CD4-positive, alpha-beta T cell (primary cell): Measurements from ENCODE around the gene B3GALNT2. TPM values are rescaled to one million over a fixed set of nuclear protein-coding genes. Genes with fewer than 3 reads are reported as not detected.

Experiments
- ATAC-seq: fragments of 200-7000 bp; cut with Tn5 transposase; one replicate; pipeline ENCODE4 v1.10.0; 2022; ENCODE audit warnings: mild to moderate bottlenecking; ENCODE audit not compliant: poor library complexity
- CTCF ChIA-PET: fragments of 350-600 bp; sonication (Branson Sonifier 250); formaldehyde crosslinking; loops from one replicate; lab custom pipeline; 2021; ENCODE audit warnings: antibody characterized with exemption, inconsistent platforms; lab: Charles Lee
- POLR2A ChIA-PET: fragments of 350-600 bp; sonication (Branson Sonifier 250); formaldehyde crosslinking; loops from one replicate; lab custom pipeline; 2021; ENCODE audit warnings: antibody characterized with exemption, inconsistent platforms; lab: Charles Lee
- DNase-seq, 14 experiments: peaks; one replicate each; pipeline ENCODE4 v3.0.0-alpha.2; 2013 to 2020; ENCODE audit warnings: mixed read lengths in 2 of 14
- H3K27ac ChIP-seq, 2 donors: one replicate each; pipeline versions ENCODE4 v1.5.1 to v1.7.0; 2013; ENCODE audit warnings: low read length in 2 of 2, low read depth in 1 of 2, mild to moderate bottlenecking in 1 of 2
- H3K27me3 ChIP-seq, 2 experiments: 1 replicate in 1 of 2; 2 replicates in 1 of 2; pipeline versions ENCODE4 v1.6.1 to v1.7.0; 2013; ENCODE audit warnings: low read length in 2 of 2, control low read depth in 1 of 2, mild to moderate bottlenecking in 1 of 2, moderate library complexity in 1 of 2; ENCODE audit not compliant: insufficient read depth in 2 of 2, control insufficient read depth in 1 of 2
- H3K36me3 ChIP-seq: one replicate; pipeline ENCODE4 v1.6.1; 2013; ENCODE audit warnings: low read length, control low read depth; ENCODE audit not compliant: insufficient read depth
- H3K4me1 ChIP-seq: one replicate; pipeline ENCODE4 v1.6.1; 2013; ENCODE audit warnings: low read length, control low read depth; ENCODE audit not compliant: insufficient read depth
- H3K4me3 ChIP-seq: one replicate; pipeline ENCODE4 v1.5.1; 2013; ENCODE audit warnings: mild to moderate bottlenecking, low read length, moderate library complexity
- H3K9me3 ChIP-seq, 2 experiments: 1 replicate in 1 of 2; 2 replicates in 1 of 2; pipeline versions ENCODE4 v1.6.1 to v1.7.0; 2013; ENCODE audit warnings: low read length in 2 of 2, mild to moderate bottlenecking in 2 of 2, control low read depth in 1 of 2, moderate library complexity in 1 of 2; ENCODE audit not compliant: control insufficient read depth in 1 of 2, insufficient read depth in 1 of 2
- H3K27ac Mint-ChIP-seq: one replicate; pipeline ENCODE4 v1.8.0; 2020; ENCODE audit warnings: mixed read lengths
- H3K27me3 Mint-ChIP-seq: one replicate; pipeline ENCODE4 v1.8.0; 2021; ENCODE audit warnings: mixed read lengths
- H3K36me3 Mint-ChIP-seq: one replicate; pipeline ENCODE4 v1.8.0; 2021; ENCODE audit warnings: low read depth, mixed read lengths
- H3K4me1 Mint-ChIP-seq: one replicate; pipeline ENCODE4 v1.8.0; 2021; ENCODE audit warnings: low read depth, mixed read lengths
- H3K4me3 Mint-ChIP-seq: one replicate; pipeline ENCODE4 v1.8.0; 2020; ENCODE audit warnings: mild to moderate bottlenecking, mixed read lengths
- H3K9me3 Mint-ChIP-seq: one replicate; pipeline ENCODE4 v1.8.0; 2020; ENCODE audit warnings: mixed read lengths
- CTCF ChIP-seq: fragments of 200-600 bp; IDR thresholded peaks from one replicate; pipeline ENCODE4 v1.8.0; 2022; ENCODE audit warnings: antibody characterized with exemption, mild to moderate bottlenecking
- intact Hi-C, 2 experiments: fragments of 100-400 bp; cut with DNase I in 1 of 2; cut with micrococcal nuclease in 1 of 2; formaldehyde crosslinking; loops; one replicate each; pipeline versions ENCODE4 v1.15.1 to v1.9.0; 2023 to 2025; cut with DNase I, micrococcal nuclease
- total RNA-seq, 174 experiments: library from RNA in 2 of 174; stranded (reverse) in 2 of 174; gene quantifications; one replicate each; pipeline ENCODE4 v1.2.3 and lab custom pipeline; 2021 to 2026

The B3GALNT2 gene
- total RNA-seq, 2 experiments from 2014 or later, result 4.0 to 5.4 TPM

GRCh38 chr1:235434001-235434400 is 70.3 kb downstream of the B3GALNT2 start:
- Histone ChIP-seq H3K36me3 (peaks cover 54% of the 10 kb centered on the region), H3K27me3 (no peaks in the 10 kb centered on the region), H3K4me1 (no peaks in the 10 kb centered on the region), H3K9me3 (no peaks in the 10 kb centered on the region), H3K4me3 (no peak overlapping the region), H3K27ac (no peak overlapping the region)
- no peaks in the 10 kb centered on the region for H3K4me1 Mint-ChIP-seq
- ChIA-PET CTCF (no interaction called here), POLR2A (no interaction called here)
- intact Hi-C loops, result no loop called here
- TF ChIP-seq CTCF, result no peak
- no peaks in the 10 kb centered on the region for H3K27me3 Mint-ChIP-seq
- H3K9me3 Mint-ChIP-seq, result no peaks in the 10 kb centered on the region
- H3K27ac Mint-ChIP-seq, result no peak overlapping the region
- ATAC-seq (no peak), DNase-seq (no peak)
- peaks cover 46% of the 10 kb centered on the region for H3K36me3 Mint-ChIP-seq
- no peak overlapping the region for H3K4me3 Mint-ChIP-seq

- intact Hi-C loops, result no loop called here
- H3K27me3 Mint-ChIP-seq, result no peaks in the 10 kb centered on the region
Observed at GRCh38 chr1:235430991-235431390, 73.3 kb downstream of the B3GALNT2 start.

GRCh38 chr1:235429143-235429542 is 75.1 kb downstream of the B3GALNT2 start:
- DNase-seq (no peak), ATAC-seq (no peak)
- H3K27ac Mint-ChIP-seq, result no peak overlapping the region
- CTCF ChIA-PET, result interaction anchor here (0.6 kb wide), 1 partner anchor 487 kb away, joined by 4 read pairs; no protein-coding TSS in a partner anchor
- H3K36me3 ChIP-seq, result peaks cover 23% of the 10 kb centered on the region
- H3K9me3 ChIP-seq, result no peaks in the 10 kb centered on the region
- intact Hi-C loops, result no loop called here
- TF ChIP-seq CTCF, result no peak
- POLR2A ChIA-PET, result no interaction called here
- H3K27me3 ChIP-seq, result no peaks in the 10 kb centered on the region
- no peak overlapping the region for H3K4me3 Mint-ChIP-seq
- H3K4me1 ChIP-seq, result no peaks in the 10 kb centered on the region
- H3K27me3 Mint-ChIP-seq, result no peaks in the 10 kb centered on the region
- no peak overlapping the region for H3K4me3 ChIP-seq
- peaks cover 12% of the 10 kb centered on the region for H3K4me1 Mint-ChIP-seq
- H3K9me3 Mint-ChIP-seq, result no peaks in the 10 kb centered on the region
- H3K36me3 Mint-ChIP-seq, result peaks cover 10% of the 10 kb centered on the region
- H3K27ac ChIP-seq, result no peak overlapping the region

More at GRCh38 chr1:235430991-235431390, 73.3 kb downstream of the B3GALNT2 start:
- Mint-ChIP-seq H3K4me1 (peaks cover under 1% of the 10 kb centered on the region), H3K27ac (no peak overlapping the region), H3K4me3 (no peak overlapping the region), H3K36me3 (peaks cover 20% of the 10 kb centered on the region), H3K9me3 (no peaks in the 10 kb centered on the region)
- ChIA-PET POLR2A (no interaction called here), CTCF (no interaction called here)
- H3K27me3 ChIP-seq, result no peaks in the 10 kb centered on the region
- ATAC-seq (no peak), DNase-seq (no peak)
- peaks cover 32% of the 10 kb centered on the region for H3K36me3 ChIP-seq
- H3K27ac ChIP-seq, result no peak overlapping the region
- H3K9me3 ChIP-seq, result no peaks in the 10 kb centered on the region
- no peak for TF ChIP-seq CTCF
- no peak overlapping the region for H3K4me3 ChIP-seq
- H3K4me1 ChIP-seq, result no peaks in the 10 kb centered on the region
